T1000 (cell line): Measurements from ENCODE around the gene COL23A1.

Source experiments
- DNase-seq: peaks from one replicate; lab custom pipeline; 2025; ENCODE audit warnings: mixed read lengths; lab: John Stamatoyannopoulos, UW

COL23A1 gene

GRCh38 chr5:178531786-178532185, 58.4 kb downstream of the COL23A1 start:
- no peak for DNase-seq

GRCh38 chr5:178530526-178530925, 59.7 kb downstream of the COL23A1 start:
- DNase-seq, result no peak

GRCh38 chr5:178529080-178529479, 61.1 kb downstream of the COL23A1 start:
- DNase-seq, result no peak

GRCh38 chr5:178527458-178528307, 62.5 kb downstream of the COL23A1 start:
- DNase-seq, result no peak

GRCh38 chr5:178526773-178527457, 63.3 kb downstream of the COL23A1 start:
- DNase-seq, result no peak

- no peak for DNase-seq
Observed at GRCh38 chr5:178525906-178526732, 64.1 kb downstream of the COL23A1 start.

GRCh38 chr5:178524093-178524882, 65.9 kb downstream of the COL23A1 start:
- no peak for DNase-seq

GRCh38 chr5:178522361-178522760, 67.8 kb downstream of the COL23A1 start:
- no peak for DNase-seq

GRCh38 chr5:178520851-178521250, 69.3 kb downstream of the COL23A1 start:
- DNase-seq, result no peak

GRCh38 chr5:178519804-178520203, 70.4 kb downstream of the COL23A1 start:
- DNase-seq, result no peak

- DNase-seq, result no peak
Observed at GRCh38 chr5:178519155-178519554, 71.0 kb downstream of the COL23A1 start.

GRCh38 chr5:178516504-178517235, 73.5 kb downstream of the COL23A1 start:
- no peak for DNase-seq

- no peak for DNase-seq
Observed at GRCh38 chr5:178515776-178516503, 74.3 kb downstream of the COL23A1 start.

- DNase-seq, result no peak
Observed at GRCh38 chr5:178514851-178515418, 75.3 kb downstream of the COL23A1 start.

- no peak for DNase-seq
Observed at GRCh38 chr5:178511172-178511571, 79.0 kb downstream of the COL23A1 start.

GRCh38 chr5:178509491-178510057, 80.6 kb downstream of the COL23A1 start:
- DNase-seq, result no peak

- DNase-seq, result no peak
Observed at GRCh38 chr5:178507151-178507932, 82.9 kb downstream of the COL23A1 start.

GRCh38 chr5:178505639-178506407, 84.4 kb downstream of the COL23A1 start:
- DNase-seq, result no peak
